C4-2B (cell line): ENCODE data around the gene VWC2L.

Experiments
- CTCF ChIP-seq: fragments of 450-650 bp; conservative IDR thresholded peaks from 2 replicates; pipeline ENCODE4 v1.5.1; 2017; ENCODE audit warnings: mild to moderate bottlenecking
- ZFX ChIP-seq: fragments of 450-650 bp; IDR thresholded peaks from 2 replicates; pipeline ENCODE4 v1.6.1; 2017

- TF ChIP-seq CTCF, result no peak
- TF ChIP-seq ZFX, result no peak
Measured at GRCh38 chr2:214492608-214493007, 81.8 kb downstream of the VWC2L start.
